Measurements from ENCODE around the gene PDE6A. TPM values are rescaled to one million over a fixed set of nuclear protein-coding genes. Genes with fewer than 3 reads are reported as not detected.

The PDE6A gene
- polyA plus RNA-seq, 2 of the 4 experiments (the other 2 are of a cell fraction): 0.28 to 0.35 TPM

- POLR2A ChIA-PET: interaction anchor here (0.5 to 4.0 kb wide), 28 partner anchors 9 to 294 kb away, joined by 3 to 61 read pairs (median 4); partner anchors contain the start of genes HMGXB3 and TIGD6
Measured at GRCh38 chr5:149960272-149961185, 15.9 kb upstream of the PDE6A start, which contains the start of gene SLC26A2. Gene SLC26A2 (plus strand): TSS chr5:149960758. CDS start chr5:149977653, 16,895 bp downstream.

GRCh38 chr5:149959406-149960236 lies 15.0 kb upstream of the PDE6A start:
- ATAC-seq: peak; percentile 41 to 45
- ChIA-PET POLR2A (interaction anchor here (0.5 to 4.0 kb wide), 23 partner anchors 11 to 323 kb away, joined by 3 to 61 read pairs (median 4); partner anchors contain the start of gene PDE6A), CTCF (interaction anchor here (0.7 to 16.5 kb wide), 25 partner anchors 9 to 613 kb away, joined by 3 to 594 read pairs (median 5); partner anchors contain the start of genes HMGXB3, PDE6A and TIGD6)
- DNase-seq (ENCODE audit: low read depth in 1 of 2, low spot score in 1 of 2): peak; percentile 84 to 92
- 29% methylated on average over 14 of the region's 14 CpGs for WGBS (ENCODE audit: missing lambda C conversion rate)
- Histone ChIP-seq H3K4me1 (peaks cover 48% of the 10 kb centered on the region), H3K4me2 (peak overlapping the region; percentile 80), H3K27ac (peak overlapping the region; percentile 91 to 96), H3K4me3 (peak overlapping the region; percentile 81), H3K9me3 (no peaks in the 10 kb centered on the region)
- FAIRE-seq: no peak
- TF ChIP-seq GATA3 (IDR thresholded peaks at IDR 0.05; ENCODE audit: borderline replicate concordance) (peak; percentile 34; the same call in 1 of the 2 replicates), TFCP2L1 (CRISPR knock-in tag; IDR thresholded peaks at IDR 0.05) (no peak), NR3C1 (IDR thresholded peaks at IDR 0.05) (no peak), NPAS2 (CRISPR knock-in tag; IDR thresholded peaks at IDR 0.05; ENCODE audit: borderline replicate concordance) (no peak), ATOH8 (CRISPR knock-in tag; IDR thresholded peaks at IDR 0.05; ENCODE audit: low read depth) (peak; percentile 21; the same call in 1 of the 2 replicates), CHD2 (IDR thresholded peaks at IDR 0.05; ENCODE audit: low read length, partially characterized antibody) (no peak), CTCF (IDR thresholded peaks at IDR 0.05) (peak; percentile 76), RAD21 (conservative IDR thresholded peaks at IDR 0.05 in 1 of 2, IDR thresholded peaks at IDR 0.05 in 1 of 2) (peak; percentile 62 to 67)

More at GRCh38 chr5:149960272-149961185, 15.9 kb upstream of the PDE6A start, which contains the start of gene SLC26A2:
- peak; percentile 83 for FAIRE-seq
- ATAC-seq: peak; percentile 89 to 94
- Histone ChIP-seq H3K4me3 (peak within 1 kb of the TSS; percentile 81), H3K4me1 (peaks cover 48% of the 10 kb centered on the region), H3K9me3 (no peaks in the 10 kb centered on the region), H3K27ac (peak within 1 kb of the TSS; percentile 91 to 96), H3K4me2 (peak within 1 kb of the TSS; percentile 80)
- TF ChIP-seq BCL3 (IDR thresholded peaks at IDR 0.05) (peak; percentile 79), POLR2AphosphoS2 (conservative IDR thresholded peaks at IDR 0.05; ENCODE audit: low read length) (no peak), RFX5 (IDR thresholded peaks at IDR 0.05) (no peak), MAX (IDR thresholded peaks at IDR 0.05) (peak; percentile 74), RARB (CRISPR knock-in tag; IDR thresholded peaks at IDR 0.05) (no peak), PBX3 (IDR thresholded peaks at IDR 0.05) (peak; percentile 98), HEYL (CRISPR knock-in tag; IDR thresholded peaks at IDR 0.05) (no peak), USF2 (IDR thresholded peaks at IDR 0.05) (peak; percentile 98), HES2 (IDR thresholded peaks at IDR 0.05) (no peak), JUN (IDR thresholded peaks at IDR 0.05) (peak; percentile 88 to 90; a peak in 4 of 5 replicates), PHF8 (IDR thresholded peaks at IDR 0.05; ENCODE audit: borderline replicate concordance, low read depth) (peak; percentile 61), BHLHE40 (IDR thresholded peaks at IDR 0.05; ENCODE audit: low read depth, low read length) (no peak), TP53 (CRISPR knock-in tag; IDR thresholded peaks at IDR 0.05) (0 out of 2 replicates have a peak, but pooled peaks have one; percentile 41), POLR2A (IDR thresholded peaks at IDR 0.05; ENCODE audit: low read length) (peak; percentile 96), NR3C1 (IDR thresholded peaks at IDR 0.05) (no peak), EP300 (IDR thresholded peaks at IDR 0.05) (no peak), FOSL2 (IDR thresholded peaks at IDR 0.05) (no peak), FOSL2 (CRISPR knock-in tag; IDR thresholded peaks at IDR 0.05) (no peak), SMC3 (IDR thresholded peaks at IDR 0.05) (peak; percentile 19; the same call in 2 of the 3 replicates)
- DNase-seq (ENCODE audit: low read depth in 1 of 2, low spot score in 1 of 2): peak; percentile 96 to 98
- under 1% methylated on average over 52 of the region's 84 CpGs for WGBS (ENCODE audit: missing lambda C conversion rate)
- CTCF ChIA-PET: interaction anchor here (0.6 to 16.5 kb wide), 20 partner anchors 11 to 410 kb away, joined by 3 to 594 read pairs (median 6); partner anchors contain the start of genes HMGXB3, PDE6A and TIGD6

All from A549 (cell line).